Ureter (tissue), 1 donor: ENCODE results near the gene HSPA12B. TPM values are rescaled to one million over a fixed set of nuclear protein-coding genes. Genes with fewer than 3 reads are reported as not detected.

Source experiments
- DNase-seq: peaks from one replicate; pipeline ENCODE4 v3.0.0-alpha.2; 2020; ENCODE audit warnings: low spot score
- total RNA-seq: library from RNA; stranded (reverse); gene quantifications from one replicate; pipeline ENCODE4 v1.2.4, GENCODE V29; 2023
- donor health status: DM: yes; HTN: yes; CAD: no.

HSPA12B gene, protein sequence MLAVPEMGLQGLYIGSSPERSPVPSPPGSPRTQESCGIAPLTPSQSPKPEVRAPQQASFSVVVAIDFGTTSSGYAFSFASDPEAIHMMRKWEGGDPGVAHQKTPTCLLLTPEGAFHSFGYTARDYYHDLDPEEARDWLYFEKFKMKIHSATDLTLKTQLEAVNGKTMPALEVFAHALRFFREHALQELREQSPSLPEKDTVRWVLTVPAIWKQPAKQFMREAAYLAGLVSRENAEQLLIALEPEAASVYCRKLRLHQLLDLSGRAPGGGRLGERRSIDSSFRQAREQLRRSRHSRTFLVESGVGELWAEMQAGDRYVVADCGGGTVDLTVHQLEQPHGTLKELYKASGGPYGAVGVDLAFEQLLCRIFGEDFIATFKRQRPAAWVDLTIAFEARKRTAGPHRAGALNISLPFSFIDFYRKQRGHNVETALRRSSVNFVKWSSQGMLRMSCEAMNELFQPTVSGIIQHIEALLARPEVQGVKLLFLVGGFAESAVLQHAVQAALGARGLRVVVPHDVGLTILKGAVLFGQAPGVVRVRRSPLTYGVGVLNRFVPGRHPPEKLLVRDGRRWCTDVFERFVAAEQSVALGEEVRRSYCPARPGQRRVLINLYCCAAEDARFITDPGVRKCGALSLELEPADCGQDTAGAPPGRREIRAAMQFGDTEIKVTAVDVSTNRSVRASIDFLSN
- total RNA-seq: 9.7 TPM

GRCh38 chr20:3732327-3733118 lies at the start of gene HSPA12B:
Gene HSPA12B (plus strand): TSS chr20:3732685. CDS start chr20:3738675, 5,990 bp downstream.
- DNase-seq: no peak

GRCh38 chr20:3685341-3685740 lies 47.1 kb upstream of the HSPA12B start:
- DNase-seq: no peak

GRCh38 chr20:3686421-3686820 lies 46.1 kb upstream of the HSPA12B start:
- no peak for DNase-seq

GRCh38 chr20:3686867-3687321 lies 45.6 kb upstream of the HSPA12B start:
- DNase-seq: peak; percentile 86

- DNase-seq: no peak
Observed at GRCh38 chr20:3687655-3688054, 44.8 kb upstream of the HSPA12B start.

DNA sequence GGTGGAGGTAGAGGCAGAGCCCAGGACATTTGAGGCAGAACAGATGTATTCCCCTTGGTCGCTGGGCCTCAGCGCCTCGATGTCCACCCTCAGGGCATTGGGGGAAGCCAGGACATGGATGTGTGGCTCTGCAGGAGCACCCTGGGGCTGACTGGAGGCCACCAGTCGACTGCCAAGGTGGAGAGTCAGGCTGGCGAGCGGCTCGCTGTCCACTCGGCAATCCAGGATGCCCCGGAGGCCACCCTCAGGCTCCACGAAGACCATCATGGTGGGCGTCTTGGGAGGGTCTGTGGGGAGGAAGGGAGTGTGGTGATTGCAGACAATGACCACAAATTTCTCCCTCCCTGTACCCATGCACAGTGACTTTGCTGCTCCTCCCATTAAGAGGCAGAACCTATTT lies 42.5 kb upstream of the HSPA12B start:
- DNase-seq: no peak

DNA sequence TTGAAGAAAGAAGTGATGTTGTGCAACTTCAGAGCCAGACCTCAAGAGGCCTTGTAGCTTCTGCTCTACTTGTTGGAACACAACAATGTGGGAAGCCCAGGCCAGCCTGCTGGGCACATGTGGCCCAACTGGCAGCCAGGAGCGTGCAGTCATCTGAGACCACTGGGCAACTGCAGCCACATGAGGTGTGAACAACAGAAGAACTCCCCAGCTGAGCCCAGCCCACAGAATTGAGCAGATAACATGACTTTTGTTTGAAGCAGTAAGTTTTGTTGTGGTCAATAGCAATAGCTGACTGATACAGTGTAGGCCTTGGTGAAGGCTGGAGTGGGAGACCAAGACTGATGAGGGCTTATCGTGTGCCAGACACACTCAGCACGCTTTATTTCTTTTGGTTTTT lies 42.1 kb upstream of the HSPA12B start:
- no peak for DNase-seq

DNA sequence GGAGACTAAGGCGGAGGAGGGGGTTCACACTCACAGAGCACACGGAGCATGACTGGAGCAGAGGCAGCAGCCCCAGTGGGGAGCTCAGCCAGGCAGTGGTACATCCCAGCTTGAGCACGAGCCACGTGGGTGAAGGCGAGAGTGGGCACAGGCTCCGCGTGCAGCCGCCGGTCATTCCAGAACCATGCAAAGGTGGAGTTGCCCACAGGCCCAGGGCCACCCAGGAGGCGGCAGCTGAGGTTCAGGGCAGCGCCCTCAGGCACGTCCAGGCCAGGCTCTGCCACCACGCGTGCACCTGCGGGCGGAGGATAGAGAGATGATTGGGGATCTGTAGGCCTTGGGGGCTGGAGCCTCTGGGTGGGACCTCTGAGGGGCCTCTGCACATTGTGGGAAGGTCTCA lies 41.2 kb upstream of the HSPA12B start:
- no peak for DNase-seq

GRCh38 chr20:3691897-3692296 lies 40.6 kb upstream of the HSPA12B start:
- no peak for DNase-seq

- DNase-seq: no peak
Observed at GRCh38 chr20:3692706-3693294, 39.7 kb upstream of the HSPA12B start.

- no peak for DNase-seq
Observed at GRCh38 chr20:3693376-3693775, 39.1 kb upstream of the HSPA12B start.

DNA sequence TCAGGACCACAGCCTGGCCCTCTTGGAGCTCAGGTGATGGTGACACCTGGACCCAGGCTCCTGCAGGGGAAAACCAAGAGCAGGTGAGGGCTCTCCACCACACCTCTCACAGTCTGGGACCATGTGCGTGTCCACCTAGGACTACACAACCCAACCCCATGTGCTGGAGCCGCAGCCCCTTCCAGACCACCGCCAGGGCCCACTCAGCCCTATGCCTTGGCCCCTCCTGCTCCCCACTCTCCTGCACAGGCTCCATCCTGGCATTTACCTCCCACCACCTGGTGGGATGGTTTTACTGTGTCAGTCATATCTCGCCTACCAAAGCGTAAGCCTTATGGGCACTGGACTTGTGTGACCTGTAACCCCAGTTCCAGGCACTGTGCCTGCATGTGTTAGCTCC lies 37.6 kb upstream of the HSPA12B start:
- DNase-seq: no peak

GRCh38 chr20:3696200-3696599 lies 36.3 kb upstream of the HSPA12B start:
- no peak for DNase-seq

- no peak for DNase-seq
Observed at GRCh38 chr20:3696745-3697587, 35.5 kb upstream of the HSPA12B start.

DNA sequence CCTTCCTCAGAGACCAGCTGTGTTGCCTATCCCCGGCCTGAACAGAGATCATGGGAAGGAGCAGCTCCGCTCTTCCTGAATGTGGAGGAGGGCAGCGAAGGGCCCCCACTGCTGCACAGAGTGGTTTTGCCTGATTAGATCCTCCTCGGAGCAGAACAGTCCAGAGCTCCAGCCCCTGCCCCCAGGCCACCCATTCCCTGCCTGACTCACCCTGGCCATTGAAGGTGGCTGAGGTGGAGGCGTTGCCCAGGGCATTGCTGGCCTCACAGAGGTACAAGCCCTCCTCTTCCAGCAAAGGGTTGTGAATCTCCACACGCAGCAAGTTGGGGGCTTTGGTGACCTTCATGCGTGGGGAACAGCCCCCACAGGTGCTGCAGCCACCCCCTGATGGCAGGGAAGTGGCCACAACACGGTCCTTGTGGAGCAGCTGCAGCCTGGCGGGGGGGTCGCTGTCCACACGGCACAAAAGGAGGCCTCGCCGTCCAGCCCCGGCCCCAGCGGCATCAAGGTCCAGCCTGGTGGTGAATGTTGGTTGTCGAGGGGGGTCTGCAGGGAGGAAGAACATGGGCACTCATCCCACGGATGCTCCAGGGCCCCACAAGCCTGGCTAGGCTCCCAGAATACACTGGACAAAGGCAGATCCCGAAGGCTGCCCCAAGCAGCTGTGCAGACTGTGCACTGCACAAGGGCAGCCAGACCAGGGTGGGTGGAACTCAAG lies 34.7 kb upstream of the HSPA12B start:
- no peak for DNase-seq

DNA sequence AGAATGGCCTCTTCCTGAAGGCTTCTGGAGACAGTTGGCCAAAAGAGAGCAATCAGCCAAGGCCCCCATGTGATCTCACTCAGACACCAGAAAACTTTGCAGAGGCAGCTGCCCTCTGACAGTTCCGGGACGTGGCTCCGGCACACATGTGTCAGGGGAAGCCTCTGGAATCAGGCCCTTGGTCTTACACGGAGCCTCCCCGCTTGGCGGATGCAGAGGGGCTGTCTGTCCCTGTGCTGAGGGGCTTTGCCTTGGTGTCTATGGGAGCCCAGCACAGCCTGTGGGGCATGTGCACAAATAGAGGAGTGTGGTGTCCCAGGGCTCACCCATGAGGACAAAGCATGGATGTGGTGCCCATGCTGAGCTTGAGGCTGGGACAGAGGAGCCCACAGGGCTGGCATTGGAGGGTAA lies 33.9 kb upstream of the HSPA12B start:
- no peak for DNase-seq

DNA sequence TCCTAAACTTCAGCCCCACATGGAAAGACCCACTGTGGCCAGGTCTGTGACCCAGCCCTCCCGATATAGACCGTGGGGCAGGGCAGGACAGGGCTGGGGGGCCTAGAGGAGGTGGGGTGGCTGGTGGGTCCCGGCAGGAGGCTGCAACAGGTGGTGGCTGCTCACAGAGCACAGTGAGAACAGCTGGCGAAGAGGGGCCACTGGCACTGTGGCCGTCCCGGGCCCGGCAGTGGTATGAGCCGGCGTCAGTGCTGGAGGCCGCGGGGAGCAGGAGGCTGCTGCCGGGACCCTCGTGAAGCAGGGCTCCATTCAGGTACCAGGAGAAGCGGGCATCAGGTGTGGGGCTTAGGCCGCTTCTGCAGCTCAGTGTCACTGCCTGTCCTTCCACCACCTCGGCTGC lies 33.4 kb upstream of the HSPA12B start:
- DNase-seq: no peak

DNA sequence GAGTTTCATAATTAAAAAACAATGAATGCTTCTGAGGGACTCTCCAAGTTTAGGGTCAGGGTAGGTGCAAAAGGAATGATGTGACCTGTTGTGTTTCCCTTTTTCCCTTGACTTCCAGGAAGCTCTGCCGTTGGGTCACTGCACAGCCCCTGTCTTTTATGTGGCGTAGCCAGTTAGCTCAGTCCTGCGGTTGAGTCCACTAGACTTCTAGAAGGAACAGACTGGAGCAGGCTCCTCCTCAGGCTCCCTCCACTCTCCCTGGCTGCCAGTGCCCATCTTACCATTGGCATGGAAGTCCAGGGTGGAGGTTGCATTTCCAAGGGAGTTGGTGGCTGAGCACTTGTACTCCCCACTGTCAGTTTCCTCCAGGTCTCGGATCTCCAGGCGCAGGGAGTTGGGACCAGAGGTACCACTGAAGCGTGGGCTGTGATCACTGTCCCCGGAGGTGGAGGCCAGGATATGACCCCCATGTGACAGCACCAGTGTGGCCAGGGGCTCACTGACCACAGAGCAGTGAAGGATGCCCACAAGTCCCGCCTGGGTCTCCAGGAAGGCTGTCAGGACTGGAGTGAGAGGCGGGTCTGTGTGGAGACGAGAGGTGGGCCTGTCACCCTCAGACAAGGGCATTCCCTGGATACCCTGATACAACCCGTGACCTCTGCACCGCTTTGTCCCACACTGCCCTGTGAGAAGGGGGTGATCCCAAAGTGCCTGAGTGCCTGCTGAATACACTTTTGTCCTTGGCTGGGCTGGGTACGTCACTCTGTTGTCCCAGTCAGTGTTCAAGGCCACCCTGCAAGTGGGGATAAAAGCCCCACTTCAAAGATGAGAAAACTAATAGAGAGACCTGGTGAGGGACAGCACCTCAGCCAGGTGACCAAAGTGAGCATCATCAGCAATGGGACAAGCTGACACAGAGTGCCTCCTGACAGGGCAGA lies 31.2 kb upstream of the HSPA12B start:
- DNase-seq: no peak
